Measurements from ENCODE around the gene KRT6A.

The KRT6A gene

GRCh38 chr12:52493172-52493571 lies at the start of gene KRT6A:
KRT6A (minus strand) TSS chr12:52493257; CDS start chr12:52493188, 69 bp downstream.
- no peak for DNase-seq (ENCODE audit: low read depth in 1 of 2, low spot score in 1 of 2)

DNA sequence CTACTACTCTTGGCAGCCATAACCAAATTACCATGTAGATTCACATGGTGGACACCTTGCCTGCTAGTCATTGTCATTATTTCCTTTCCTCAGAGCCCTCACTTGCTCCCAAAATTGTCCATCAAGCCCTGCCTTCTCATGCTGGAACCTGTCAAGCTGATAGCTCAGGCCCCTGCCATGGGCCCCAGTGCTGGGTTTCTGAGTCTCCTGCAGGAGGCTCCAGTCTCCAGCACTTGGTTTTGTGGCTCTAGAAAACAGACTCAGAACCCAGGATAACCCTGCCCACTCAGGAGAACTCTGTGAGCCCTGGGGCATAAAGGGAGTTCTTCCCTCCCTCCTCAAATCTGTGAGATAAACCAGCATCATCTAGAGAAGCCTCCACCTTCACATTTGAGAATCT lies 49.1 kb upstream of the KRT6A start:
- DNase-seq (ENCODE audit: low read depth in 1 of 2, low spot score in 1 of 2): no peak

DNA sequence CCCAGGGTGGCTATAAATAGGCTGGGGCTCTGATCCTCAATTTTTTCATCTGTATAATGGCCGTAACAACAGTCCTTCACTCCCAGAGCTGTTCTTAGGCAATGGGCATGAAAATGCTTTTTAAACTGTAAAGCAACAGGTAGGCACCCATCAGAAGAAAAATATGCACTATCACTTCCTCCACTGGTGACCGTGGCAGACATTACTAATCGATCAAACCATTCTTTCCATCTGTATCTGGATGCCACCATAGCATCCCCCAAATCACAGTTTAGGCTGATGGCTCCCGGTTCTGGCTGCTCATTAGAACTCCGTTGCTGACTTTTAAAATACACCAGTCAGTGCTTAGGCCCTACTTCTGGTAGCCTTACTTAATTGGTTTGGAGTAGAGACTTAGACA lies 48.7 kb upstream of the KRT6A start:
- no peak for DNase-seq (ENCODE audit: low read depth in 1 of 2, low spot score in 1 of 2)

DNA sequence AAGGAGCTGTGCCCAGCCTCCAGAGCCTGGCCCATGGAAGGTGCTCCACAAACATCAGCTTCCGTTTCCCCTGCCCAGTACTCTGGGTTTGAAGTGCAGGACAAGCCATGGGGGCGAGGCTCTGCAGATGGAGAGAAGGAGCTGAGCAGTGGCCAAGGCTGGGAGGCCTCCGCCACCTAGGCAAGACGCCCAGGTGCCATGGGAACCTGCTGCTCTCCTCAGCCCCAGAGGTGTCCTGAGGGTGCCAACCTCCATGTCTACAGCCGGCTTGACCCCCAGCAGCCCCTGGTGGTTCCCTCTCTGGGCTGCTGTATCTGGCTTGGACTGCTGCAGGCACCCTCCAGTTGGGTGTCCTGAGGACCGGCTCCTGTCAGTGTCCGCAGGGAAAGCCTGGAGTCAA lies 47.5 kb upstream of the KRT6A start:
- DNase-seq (ENCODE audit: low read depth in 1 of 2, low spot score in 1 of 2): no peak

- DNase-seq (ENCODE audit: low read depth in 1 of 2, low spot score in 1 of 2): no peak
Measured at GRCh38 chr12:52539821-52540173, 46.7 kb upstream of the KRT6A start.

GRCh38 chr12:52539083-52539820 lies 46.2 kb upstream of the KRT6A start:
- no peak for DNase-seq (ENCODE audit: low read depth in 1 of 2, low spot score in 1 of 2)

GRCh38 chr12:52537101-52537500 lies 44.0 kb upstream of the KRT6A start:
- DNase-seq (ENCODE audit: low read depth in 1 of 2, low spot score in 1 of 2): no peak

DNA sequence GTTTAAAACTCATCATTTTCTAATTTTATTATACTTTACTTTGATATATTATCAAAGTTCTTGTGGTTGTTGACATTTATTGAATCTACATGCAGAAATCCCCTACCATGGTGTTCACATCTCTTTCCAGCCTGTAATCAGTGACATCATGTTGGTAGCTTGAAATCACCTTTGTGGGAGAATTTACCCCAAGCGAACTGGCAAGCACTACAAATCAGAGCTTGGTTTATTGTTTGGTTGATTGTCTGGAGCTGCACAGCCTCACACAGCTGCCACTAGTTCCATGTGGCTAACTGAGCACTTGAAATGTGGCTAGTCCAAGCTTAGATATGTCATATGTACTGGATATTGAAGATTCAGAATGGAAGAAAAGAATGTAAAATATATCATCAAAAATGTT lies 42.5 kb upstream of the KRT6A start:
- no peak for DNase-seq (ENCODE audit: low read depth in 1 of 2, low spot score in 1 of 2)

- no peak for DNase-seq (ENCODE audit: low read depth in 1 of 2, low spot score in 1 of 2)
Measured at GRCh38 chr12:52534482-52534881, 41.4 kb upstream of the KRT6A start.

DNA sequence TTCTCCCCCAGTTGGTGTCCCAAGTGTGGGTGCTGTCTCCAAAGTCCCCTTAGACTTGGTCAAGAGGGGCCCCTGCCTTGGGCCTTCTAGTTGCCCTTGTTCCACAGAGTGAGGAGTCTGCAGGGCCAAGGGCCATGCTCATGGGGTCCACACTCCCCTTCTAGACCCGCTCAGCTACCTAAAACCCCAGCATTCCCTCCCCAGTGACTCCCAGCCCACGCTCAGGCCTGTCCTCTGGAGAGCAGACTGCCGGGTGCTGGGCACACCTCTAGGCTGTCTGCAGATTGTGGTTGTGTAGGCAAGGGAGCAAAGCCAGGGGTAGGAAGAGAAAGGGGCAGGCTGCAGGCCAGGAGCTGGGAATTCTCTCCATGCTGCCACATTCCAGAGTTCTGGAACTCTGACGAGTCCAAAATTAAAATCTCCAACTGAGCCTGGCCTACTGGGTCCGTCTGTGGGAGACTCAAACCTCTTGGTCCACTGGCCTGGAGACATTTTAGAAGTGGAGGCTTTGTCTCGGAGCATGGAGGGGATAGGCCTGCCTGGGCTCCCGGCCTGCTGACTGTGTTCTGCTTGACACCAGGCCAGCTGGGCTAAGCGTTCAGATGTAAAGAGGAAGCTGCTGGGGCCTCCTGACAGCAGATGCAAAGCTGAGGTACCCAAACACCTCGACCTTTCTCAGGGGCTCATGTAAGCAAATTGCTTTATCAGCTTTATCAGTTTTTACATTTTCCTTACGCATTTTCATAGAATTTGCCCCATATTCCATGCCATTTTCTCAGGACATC lies 40.8 kb upstream of the KRT6A start:
- no peak for DNase-seq (ENCODE audit: low read depth in 1 of 2, low spot score in 1 of 2)

DNA sequence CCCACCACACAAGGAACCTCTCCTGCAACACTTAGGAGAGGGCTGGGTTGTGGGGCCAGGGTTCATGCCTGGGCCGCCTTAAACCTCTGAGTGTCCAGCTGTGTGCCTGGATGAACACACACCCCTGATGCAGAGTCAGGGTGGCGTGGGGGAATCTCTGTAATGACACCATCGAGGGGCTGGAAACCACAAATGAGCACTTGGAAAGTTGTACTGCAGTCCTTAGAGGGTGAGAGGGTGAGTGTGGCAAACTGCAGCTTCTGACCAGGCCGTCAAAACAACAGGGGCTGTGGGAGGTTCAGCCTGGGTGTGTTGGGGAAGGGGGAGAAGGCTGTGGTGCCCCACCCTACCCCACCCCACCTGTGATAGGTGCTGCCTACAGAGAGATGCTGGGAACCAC lies 39.6 kb upstream of the KRT6A start:
- DNase-seq (ENCODE audit: low read depth in 1 of 2, low spot score in 1 of 2): no peak

DNA sequence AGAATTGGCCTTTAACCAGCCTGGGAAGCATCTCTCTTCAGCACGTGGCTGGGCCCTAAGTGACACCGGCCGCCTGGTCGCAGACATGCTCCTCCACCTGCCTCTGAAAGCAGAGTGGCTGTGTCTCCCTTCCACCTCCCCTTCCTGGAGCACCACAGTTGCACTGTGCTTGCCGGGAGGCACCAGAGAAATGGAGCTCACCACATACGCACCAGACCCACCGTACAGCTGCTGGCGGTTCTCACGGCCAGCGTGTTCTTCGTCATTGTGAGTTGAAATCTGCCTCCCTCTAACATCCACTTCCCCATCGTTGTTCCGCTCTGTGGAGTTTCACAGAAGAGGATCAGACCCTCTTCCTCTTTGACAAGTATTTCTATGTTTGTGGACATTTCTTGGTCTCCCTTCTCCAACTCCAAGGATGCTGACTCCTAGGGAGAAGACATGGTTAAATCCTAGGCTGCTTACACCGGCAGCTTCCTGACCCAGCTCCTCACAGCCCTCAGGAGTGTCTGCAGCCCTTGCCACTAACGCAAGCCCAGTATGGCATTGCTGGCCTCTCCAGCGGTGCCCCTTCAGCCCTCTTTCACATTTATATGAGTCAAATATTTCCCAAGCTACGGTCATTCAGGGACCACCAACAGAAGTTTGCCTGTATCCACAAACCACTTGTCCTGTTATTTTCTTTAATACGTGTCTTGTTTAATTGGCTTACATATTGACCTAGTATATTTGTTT lies 38.7 kb upstream of the KRT6A start:
- no peak for DNase-seq (ENCODE audit: low read depth in 1 of 2, low spot score in 1 of 2)

DNA sequence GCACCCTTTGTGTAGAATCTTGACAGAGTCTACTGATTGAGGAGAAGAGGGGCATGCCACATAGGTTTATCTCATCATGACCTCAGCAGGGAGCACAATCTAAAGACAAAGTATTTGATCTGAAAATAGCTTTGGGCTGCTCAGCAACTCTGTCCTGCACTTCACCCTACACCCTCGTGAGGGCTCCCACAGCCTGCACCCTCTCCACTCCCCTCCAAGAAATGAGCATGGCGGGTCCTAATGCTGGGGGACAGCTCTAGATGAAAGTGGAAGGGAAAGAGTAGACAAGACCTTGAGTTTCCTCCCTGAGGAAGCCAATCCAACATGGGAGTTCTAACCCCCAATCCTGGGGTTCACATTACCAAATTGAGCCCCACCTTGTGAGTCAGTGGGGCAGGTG lies 37.8 kb upstream of the KRT6A start:
- no peak for DNase-seq (ENCODE audit: low read depth in 1 of 2, low spot score in 1 of 2)

GRCh38 chr12:52530366-52530765 lies 37.3 kb upstream of the KRT6A start:
- no peak for DNase-seq (ENCODE audit: low read depth in 1 of 2, low spot score in 1 of 2)

GRCh38 chr12:52529846-52530245 lies 36.8 kb upstream of the KRT6A start:
- no peak for DNase-seq (ENCODE audit: low read depth in 1 of 2, low spot score in 1 of 2)

DNA sequence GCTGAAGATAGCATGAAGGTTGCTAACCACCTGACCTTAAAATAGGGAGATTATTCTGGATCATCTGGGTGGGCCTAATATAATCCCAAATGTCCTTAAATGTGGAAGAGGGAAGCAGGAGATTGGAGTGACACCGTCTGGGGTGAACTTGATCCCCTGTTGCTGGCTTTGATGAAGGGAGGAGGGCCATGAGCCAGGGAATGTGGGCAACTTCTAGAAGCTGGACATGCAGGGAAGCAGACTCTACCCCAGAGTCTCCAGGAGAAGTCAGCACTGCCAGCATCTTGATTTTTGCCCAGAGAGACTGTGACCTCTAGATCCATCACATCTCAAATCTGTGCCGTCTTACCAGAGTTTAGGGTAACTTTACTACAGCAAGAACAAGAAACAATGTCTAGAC lies 36.4 kb upstream of the KRT6A start:
- no peak for DNase-seq (ENCODE audit: low read depth in 1 of 2, low spot score in 1 of 2)

DNA sequence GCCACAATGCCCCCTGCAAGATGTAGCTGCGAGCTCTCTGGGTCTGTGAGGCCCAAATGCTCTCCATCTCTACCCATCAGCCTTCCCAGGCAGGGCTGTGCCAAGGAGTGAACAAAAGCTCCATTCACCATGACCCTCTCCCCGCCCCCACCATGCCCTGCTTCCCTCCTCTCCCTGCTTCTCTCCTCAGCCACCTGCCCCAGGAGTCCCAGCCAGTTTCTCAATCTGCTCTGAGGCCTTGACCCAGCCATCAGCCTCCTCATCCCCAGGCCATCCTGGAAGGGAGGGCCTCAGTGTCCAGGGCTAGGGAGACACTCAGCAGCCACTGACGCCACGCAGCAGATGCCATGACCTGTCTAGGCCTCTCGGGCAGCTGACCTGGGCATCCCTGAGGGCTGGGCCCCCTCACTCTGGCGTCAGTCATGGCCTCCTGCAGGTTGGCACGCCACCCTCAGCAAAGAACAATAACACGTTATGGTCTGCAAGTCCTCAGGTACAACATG lies 35.6 kb upstream of the KRT6A start:
- no peak for DNase-seq (ENCODE audit: low read depth in 1 of 2, low spot score in 1 of 2)

DNA sequence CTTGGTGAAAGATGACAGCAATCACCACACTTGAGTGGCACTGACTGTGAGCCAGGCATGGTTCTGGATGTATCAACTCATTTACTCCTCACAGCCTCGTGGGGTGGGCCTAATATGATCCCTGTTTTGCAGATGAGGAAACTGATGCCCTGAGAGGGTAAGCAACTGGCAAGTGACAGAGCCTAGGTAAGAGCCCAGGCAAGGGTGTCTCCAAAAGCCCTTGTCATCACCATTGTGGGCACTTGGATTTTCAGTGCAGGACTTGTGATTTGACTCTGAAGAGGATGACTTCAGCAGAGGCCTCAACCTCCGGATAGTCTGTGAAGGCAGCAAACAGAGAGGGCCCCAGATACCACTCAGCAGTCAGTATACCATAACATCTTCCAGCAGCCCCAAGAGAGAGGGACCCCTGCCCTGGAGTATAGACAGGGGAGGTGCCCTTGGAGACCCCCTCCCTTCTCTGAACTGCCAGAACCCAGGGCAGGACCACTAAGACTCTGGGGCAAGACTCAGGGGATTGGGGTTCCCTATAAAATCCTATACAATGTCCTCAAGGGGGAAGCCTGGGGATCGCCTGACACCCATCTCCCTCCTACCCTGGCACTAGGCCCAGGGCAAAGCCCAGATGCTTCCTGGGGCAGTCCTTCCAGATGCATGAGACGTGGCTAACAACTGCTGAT lies 34.2 kb upstream of the KRT6A start:
- DNase-seq (ENCODE audit: low read depth in 1 of 2, low spot score in 1 of 2): no peak

DNA sequence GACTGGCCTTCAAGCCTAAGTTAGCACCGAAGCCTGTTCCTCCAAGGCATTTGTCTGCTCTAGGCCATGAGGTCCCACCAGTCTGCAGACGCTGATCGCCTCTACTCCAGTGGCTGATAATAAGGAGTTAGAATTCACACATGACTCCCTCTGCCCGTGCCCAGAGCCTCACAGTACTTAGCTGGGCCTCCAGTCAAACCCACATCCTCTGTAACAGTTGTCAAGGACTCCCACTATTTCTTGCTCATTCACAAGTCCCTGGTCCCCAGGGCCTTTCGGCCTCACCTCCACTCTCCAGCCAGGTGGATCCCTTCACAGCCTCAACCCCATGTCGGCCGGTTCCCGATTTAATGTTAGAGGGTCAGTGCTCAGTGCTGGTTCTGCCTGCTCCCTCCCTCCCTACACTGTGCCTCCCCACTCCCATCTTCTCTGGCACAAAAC lies 33.5 kb upstream of the KRT6A start:
- no peak for DNase-seq (ENCODE audit: low read depth in 1 of 2, low spot score in 1 of 2)

GRCh38 chr12:52525661-52526499 lies 32.8 kb upstream of the KRT6A start:
- DNase-seq (ENCODE audit: low read depth in 1 of 2, low spot score in 1 of 2): no peak

All from activated CD4-positive, alpha-beta T cell treated with anti-CD3 and anti-CD28 coated beads, Interleukin-2, amount 50 U/mL, for 24 hours (primary cell).